G401 (cell line): ENCODE data around the gene DAB1. TPM values are rescaled to one million over a fixed set of nuclear protein-coding genes. Genes with fewer than 3 reads are reported as not detected.

Source experiments
- DNase-seq: peaks from one replicate; pipeline ENCODE4 v3.0.0-alpha.2; 2015; ENCODE audit warnings: low spot score
- in situ Hi-C: cut with HindIII; loops from 2 replicates; pipeline ENCODE4 v1.10.0; 2016; ENCODE audit warnings: low sequenced_read_pairs, mixed read lengths
- total RNA-seq: library from RNA; depleted of rRNA; stranded (reverse); fragments of >200 nt; shearing (Covaris generic); gene quantifications from 2 replicates; pipeline ENCODE4 v1.2.3, GENCODE V29; 2014; rRNA removed

DAB1 gene
- total RNA-seq = not detected in 2 replicates

DNA sequence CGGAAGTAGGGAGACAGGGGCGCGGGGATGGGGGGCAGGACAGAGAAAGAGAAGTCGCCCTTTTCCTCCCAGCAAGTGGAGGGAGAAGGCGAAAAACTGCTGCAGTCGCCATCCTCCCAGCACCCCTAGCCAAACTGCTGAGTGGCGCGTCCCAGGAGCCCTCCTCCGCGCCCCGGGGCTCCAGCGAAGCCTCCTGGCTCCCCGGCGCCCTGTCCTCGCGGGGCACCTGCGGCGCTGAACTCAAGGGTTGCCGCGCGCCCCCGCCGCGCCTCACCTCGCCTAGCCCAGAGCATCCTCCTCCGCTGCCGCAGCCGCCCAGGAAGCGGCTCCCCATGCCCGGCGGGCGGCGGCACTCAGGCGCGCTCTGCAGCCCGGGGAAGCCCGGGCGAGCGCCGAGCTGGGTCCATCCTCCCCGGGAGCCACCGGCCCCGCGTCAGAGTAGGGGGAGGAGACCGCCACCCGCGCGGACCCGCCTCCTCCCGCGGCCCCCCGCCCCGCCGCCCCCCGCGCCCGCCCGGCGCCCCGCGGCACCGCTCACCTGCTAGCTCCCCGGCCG is at the start of gene DAB1:
Gene DAB1, minus strand, starts transcription at position 405 of the 556 bp plus-strand sequence. CDS start 133,030 bp downstream, outside the sequence.
- in situ Hi-C loops = no loop called here
- DNase-seq = no peak

DNA sequence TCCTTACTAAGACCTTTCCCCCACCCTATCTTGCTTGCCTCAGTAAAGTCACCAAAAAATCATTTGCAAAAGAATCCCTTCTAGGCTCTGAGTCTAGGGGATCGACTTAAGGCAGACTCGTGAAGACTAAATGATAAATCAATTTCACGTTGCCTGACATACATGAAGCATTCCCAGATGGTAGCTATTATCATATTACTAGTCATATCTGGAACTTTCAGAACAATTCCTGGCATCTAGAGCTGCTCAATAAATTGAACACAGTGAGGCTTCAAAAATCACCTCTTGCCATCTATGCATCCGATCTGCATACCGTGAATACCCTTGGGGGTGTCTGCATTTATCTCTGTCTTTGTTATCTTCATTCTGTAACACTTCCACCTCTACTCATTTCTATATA is 49.6 kb upstream of the DAB1 start:
- no peak for DNase-seq
- in situ Hi-C loops = no loop called here

DNA sequence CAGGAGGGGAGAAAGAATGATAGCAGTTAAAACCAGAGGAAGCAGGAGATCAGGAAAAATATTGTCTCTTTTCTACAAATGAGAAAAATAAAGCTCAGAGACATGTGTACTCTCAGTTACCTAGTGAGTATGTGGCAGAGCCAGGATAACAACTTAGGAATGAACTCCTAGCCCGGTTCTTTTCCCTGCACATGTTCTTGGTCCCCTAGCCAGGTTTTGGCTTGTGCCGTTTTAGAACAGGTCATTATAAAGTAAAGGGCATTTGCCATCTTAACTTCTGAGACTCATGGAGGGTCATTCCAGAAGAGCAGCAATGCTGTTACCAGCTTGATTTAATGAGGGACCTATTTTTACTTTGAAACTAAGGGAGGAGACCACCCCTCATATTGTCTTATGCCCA is 48.1 kb upstream of the DAB1 start:
- in situ Hi-C loops = no loop called here

DNA sequence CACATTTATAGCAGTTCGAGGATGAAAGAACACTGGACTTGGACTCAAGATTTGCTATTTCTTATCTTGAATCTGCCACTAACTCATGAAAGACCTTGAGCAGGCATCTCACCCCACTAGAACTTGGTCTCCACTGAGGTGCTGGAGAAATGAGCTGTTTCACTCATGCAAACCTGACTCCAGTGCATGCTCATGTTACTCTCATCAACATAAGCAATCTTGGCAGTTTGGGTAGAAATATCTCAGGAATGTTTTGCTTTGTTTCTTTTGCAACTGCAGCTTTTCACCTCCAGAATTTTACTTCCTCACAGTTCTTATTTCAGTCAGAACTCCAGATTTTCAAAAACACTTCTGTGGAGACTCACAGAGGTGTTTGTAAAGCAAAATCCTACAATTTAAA is 46.2 kb upstream of the DAB1 start:
- DNase-seq = no peak
- in situ Hi-C loops = no loop called here

More for the DNA sequence above, 48.1 kb upstream of the DAB1 start:
- DNase-seq = no peak

DNA sequence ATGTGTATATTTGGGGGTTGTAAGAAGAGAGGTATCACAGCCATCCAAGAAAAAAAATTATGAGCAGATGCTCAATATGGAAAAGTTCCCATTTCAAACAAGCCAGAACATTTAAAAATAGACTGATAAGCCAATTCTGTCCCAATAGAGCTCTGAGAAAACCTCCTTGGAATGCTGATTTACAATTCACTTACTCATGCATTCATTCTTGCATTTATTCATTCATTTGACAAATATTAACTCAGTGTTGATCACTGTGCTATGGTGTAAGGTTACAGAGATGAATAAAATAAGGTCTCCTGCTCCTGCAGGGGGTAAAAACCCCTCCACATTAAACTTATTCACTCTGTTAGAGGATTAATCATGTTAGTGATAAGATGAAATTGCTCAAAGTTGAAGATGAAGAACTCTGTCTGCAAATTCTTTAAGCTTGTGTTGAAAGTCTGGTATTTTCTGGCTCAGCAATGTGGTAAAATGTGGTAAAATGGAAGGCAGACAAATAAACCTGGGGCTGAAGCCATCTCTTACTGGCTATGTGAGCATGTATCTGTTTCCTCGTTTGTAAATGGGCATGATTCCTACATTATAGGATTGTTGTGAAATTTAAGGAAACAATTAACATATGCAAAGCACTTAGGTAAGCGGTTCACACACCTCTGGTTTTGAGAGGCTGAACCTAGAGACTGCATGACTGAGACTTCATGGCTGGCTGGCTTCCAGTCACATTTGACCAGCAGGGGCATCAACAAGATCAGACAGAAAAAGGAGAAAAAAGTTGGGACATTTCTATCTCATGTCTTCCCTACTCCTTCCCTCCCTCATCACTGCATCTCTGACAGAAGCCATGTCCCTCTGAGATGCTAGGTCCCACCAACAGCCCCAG is 45.0 kb upstream of the DAB1 start:
- in situ Hi-C loops = no loop called here
- peak; percentile 62 for DNase-seq

DNA sequence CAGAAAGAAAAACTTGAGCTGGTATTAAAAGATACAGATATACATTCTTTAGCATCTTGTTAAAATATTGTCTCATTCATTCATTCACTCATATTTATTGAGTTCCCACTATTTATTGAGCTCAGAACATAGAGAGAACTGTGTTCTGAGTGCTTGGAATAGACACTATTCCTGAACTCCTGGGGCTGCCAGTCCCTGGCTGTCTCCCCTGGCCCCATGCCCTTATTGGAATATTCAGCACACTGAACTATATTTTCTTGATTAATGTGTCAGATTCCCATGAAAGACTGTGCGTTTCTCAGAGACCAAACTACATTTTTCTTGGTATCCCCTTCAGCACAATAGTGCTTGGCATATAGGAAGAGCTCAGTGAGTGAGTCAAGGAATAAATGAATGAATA is 44.0 kb upstream of the DAB1 start:
- in situ Hi-C loops = no loop called here
- DNase-seq = peak; percentile 70

DNA sequence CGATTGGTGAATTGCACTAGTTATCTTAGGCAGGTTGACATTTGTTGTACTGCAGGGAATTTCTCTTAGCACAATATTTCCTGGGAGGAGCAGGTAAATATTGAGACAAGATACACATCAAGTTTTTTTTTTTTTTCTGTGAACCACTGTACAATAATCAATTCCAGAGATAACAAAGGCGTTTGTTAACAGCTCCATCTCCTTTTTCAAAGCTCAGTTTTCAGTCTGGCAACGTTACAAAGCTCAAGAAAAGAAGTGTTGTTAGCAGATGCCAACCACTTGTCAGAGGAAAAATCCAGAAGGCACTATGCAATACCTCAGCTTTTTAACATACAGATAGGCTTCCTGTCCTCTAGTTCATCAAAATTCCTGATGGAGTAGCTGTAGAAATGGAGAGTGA is 40.9 kb upstream of the DAB1 start:
- no peak for DNase-seq
- in situ Hi-C loops = no loop called here

DNA sequence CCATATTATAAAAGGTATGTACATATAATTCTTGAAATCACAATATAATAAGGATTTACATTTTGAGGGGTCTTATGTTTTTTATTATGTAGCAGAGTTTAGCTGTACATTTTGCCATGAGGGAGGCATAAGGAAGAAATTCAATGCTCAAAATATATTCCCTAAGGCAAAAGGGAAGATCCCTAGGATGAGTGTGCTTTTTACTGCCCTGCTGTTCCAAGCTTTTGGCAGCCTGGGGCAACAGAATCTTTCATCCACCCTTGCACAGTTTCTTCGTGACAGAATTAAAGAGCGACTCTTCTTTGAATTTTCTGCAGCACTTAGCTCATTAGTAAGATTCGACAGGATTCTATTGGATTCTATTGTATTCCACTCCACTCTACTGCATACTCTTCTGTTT is 39.5 kb upstream of the DAB1 start:
- in situ Hi-C loops = no loop called here
- DNase-seq = no peak

DNA sequence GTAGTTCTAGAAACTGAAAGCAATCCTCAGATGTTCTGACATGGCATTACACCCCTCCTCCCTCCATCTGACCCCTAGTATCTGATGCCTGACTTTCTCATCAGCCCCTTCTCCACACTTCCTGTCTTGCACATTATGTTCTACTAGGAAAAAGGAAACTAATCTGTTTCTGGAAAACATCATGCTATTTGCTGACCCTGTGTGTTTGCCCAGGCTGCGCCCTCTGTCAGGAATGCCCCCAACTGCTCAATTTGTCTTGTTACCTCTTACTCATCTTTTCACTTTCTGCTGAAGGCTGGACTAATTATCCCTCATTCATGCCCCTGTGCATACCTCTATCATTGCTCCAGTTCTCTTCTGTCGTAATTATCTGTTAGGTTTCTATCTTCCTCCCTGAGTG is 37.5 kb upstream of the DAB1 start:
- in situ Hi-C loops = no loop called here
- no peak for DNase-seq

DNA sequence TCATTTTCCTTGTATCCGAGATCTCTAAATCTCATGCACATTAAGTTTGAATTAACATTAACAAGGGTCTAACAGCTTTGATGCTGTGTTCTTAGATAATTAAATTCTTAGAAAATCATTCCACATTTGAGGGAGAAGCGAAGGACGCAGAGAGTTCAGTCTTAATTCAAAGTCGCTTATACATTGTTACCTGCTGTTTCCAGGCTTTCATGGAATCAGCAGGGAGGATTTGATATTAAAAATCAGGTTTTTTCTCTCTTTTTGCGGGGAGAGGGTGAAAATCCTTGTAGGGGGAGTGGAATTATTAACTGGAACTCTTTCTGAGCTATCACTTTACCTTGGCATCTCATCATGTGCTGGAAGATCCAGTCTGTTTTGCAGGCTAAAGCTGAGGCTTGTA is 27.7 kb upstream of the DAB1 start:
- in situ Hi-C loops = no loop called here
- no peak for DNase-seq

DNA sequence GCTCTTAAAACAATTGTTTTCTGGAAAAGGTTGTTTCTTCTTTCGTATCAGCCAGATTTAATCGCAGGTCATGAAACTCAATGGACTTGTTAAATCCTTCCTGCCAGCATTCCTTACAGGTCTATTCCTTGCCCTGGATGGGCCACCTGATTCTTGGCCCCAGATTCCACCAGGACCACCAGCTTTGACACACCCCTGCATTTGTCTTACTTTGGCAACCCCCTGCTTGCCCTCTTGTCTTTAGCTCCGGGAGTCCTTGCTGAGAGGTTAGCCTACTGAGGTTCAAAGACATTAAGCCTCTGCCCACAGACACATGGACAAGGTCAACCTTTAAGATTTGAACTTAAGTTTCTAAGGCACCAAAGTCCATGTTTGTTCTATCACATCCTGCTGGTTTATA is 27.1 kb upstream of the DAB1 start:
- in situ Hi-C loops = no loop called here
- no peak for DNase-seq

DNA sequence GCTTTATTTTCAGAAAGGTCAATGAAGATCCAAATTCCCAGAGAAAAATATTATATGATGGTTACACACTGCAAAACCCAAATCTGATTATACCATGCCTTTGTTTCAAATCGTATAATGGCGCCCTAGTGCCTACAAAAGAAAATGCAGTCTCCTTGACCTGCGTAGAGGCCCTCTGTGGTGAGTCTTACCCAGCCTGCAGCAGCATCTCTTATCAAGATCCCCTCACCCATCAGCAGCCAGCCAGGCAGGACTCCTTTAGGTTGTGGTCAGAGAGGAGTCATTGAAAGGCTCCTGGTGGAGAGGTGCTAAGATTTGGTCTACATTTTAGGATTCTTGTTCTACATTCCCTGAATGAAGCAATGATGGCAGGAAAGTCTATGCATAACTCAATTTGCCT is 23.7 kb upstream of the DAB1 start:
- in situ Hi-C loops = no loop called here
- DNase-seq = no peak

DNA sequence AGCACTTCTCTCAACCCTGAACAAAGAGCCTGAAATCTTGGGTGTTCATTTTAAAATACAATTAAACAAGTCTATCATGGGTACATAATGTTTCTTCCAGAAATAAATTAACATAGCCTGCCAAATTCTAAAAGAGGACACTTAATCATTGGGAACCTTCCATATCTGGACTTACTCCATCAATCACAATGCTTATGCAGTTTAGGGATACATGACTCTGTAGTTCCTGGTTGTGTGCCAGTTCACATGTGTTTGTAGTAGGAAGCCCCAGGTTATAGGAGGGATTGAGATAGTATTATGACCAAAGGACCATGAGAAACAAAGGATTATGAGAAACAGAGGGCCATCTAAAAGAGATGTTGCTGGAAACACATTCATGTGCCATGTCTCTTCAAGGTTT is 19.1 kb upstream of the DAB1 start:
- in situ Hi-C loops = no loop called here
- no peak for DNase-seq

DNA sequence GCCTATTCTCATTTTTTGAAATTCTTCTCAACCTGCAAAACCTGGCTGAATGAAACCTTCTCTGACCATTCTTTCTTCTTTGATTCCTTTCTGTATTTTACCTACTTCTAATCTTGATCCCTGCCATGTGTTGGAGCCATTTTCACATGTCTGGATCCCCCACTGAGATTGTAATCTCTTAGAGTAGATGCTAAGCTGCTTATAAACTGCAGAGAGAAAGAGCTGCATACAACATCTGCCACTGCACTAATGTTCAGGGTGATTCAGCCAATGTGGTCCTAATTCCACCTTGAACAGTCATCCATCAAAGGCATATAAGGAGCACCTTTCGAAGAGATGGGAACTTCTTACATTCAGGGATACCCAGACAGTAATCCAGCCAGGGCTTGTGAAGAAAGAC is 16.2 kb upstream of the DAB1 start:
- in situ Hi-C loops = no loop called here
- no peak for DNase-seq

DNA sequence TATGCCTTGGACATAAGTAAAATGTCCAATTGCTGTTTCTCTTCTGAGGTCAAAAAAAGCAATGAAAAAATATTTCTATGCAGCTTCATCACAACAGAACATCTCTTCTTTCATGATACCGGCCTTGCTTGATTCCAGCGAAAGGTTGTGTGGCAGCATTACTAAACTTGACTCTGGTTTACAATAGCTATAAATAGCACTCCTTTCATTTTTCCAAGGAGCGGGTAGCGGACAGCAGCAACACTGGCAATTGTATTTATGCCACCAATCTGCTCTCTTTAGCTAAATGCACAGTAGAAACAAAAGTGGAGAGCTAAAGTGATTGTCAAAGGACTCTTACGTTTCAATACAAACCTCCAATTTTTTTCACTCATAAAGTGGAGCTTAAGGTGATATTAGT is 7.5 kb upstream of the DAB1 start:
- DNase-seq = peak; percentile 74
- in situ Hi-C loops = no loop called here

DNA sequence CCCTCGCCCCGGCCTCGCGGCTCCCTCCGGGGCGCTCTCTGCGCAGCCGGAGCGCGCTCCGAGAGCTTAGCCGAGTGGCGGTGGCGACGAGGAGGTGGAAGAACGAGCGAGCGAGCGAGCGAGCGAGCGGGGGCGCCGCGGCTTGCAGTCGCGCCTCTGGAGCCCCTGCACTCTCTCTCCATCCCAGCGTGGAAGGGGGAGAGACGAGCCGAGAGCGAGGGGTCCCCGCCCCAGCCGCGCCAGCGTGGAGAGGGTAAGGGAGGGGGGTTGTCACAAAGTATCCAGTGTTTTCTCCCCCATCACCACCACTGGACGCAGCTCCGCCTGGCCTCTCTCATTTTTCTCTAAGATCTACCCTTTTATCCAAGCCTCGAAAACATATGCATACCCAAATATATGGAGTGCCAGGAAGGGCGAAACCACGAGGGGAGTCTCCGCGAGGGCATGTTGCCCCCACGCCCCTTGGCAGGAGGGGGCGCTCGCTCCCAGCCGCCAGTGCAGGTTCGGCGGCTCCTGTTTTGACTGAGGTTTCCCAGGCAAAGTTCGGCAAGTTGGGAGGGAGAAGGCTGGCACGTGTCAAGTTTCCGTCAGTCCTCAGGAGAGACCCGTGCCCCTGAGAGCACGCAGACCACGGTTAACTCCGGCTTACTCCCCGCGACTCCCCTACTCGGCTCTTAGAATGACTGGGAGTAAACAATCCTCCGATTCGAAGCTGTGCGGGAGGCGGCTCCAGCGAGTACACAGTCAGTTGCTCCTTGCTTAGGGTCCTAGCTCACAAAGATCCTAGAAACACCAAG is 569 bp upstream of the DAB1 start:
- in situ Hi-C loops = no loop called here

DNA sequence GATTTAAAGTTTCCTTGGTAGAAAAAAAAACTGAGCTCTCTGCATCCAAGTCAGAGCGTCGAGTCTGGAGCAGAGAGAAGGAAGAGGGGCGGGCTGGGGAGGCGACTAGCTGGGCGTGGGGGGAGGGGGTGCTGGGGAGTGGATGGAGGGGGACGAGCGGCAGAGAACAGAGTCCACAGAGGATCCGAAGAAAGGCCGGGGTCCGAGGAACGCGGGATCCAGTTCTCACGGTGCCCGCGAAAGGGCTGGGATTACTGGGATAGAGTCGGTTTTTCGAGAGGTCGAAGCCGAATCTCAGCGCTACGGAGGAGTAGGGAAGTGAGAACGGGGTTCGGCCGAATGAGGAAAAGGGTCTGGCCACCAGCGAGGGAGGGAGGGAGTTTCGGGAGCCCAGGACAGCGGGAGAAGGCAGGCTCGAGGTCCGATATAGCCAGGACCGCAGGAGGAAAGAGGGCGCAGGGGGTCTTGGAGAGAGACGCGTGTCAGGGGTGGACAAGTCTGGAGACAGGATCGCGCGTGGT is 665 bp downstream of the DAB1 start:
- DNase-seq = peak; percentile 64
- in situ Hi-C loops = no loop called here

More for the DNA sequence above, 569 bp upstream of the DAB1 start:
- DNase-seq = peak; percentile 72

DNA sequence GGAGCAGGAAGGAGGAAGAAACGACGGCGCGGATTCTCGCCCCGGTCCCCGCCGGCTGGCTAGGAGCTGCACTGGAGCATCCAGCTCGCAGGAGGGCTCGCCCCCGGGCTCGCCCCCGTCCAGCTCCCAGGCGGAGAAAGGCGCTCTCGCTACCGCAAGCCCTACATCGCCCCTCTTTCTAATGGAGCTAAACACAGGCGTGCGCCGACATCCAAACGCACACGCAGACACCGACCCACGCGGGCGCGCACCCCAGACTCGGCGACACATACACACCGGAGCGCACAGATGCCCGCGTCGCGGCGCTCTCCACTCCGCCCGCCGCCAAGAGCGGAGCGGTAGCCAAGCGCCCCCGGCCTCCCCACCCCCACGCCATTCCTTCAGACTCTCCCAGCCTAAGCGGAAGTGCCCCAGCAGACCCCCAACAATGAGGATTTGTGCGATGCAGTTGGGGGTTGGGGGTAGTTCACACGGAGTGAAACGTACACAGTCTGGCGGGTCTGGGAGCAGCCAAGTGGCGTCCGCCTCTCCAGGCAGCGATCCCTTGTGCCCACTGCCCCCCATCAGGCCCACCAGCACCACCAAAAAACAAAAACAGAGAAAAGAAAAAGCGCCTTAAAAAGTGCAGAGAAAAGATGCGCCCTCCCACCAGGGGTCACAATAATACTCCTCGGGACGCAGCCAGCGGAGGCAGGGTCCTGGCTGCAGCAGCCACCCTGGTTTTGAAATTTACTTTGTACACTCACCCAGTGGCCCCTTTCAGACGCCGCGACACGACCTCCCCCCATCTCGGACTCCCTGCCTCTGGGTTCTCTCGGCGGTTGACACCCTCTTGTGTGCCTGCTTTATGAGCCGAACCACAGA is 1.4 kb downstream of the DAB1 start:
- DNase-seq = peak; percentile 72
- in situ Hi-C loops = no loop called here

DNA sequence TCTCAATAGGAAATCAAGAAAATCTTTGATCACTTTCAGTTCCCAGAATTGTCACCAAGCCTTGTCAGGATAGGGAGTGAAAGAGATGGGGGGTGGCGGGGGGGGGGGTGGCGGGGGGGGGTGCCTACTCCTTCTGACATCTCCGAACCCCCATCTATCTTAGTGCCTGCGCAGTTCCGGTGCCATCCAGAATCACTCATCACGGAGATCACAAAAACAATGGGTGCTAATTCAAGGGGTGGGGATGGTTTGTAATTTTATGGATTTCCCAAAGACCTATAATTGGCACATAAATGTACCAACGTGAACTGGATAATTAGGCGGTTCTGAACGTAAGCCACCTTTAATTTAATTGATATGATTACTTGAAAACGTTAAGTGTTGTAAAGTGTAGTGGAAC is 2.1 kb downstream of the DAB1 start:
- DNase-seq = no peak
- in situ Hi-C loops = no loop called here
